Panc1 (cell line): Measurements from ENCODE around the gene CDRT15L2.
"Not testable (repeated sequence)": the region's sequence is repeated elsewhere in the genome, so short reads cannot be mapped to it uniquely, and the experiment has no call there.

Experiments used
- CTCF ChIP-seq: fragments of 450-650 bp; IDR thresholded peaks from 2 replicates; pipeline ENCODE4 v1.5.1; 2017; ENCODE audit warnings: mild to moderate bottlenecking
- POLR2AphosphoS5 ChIP-seq: IDR thresholded peaks from 2 replicates; pipeline ENCODE4 v1.6.1; 2012; ENCODE audit warnings: mild to moderate bottlenecking, low read depth, low read length, moderate library complexity
- REST ChIP-seq, 2 experiments: IDR thresholded peaks; 2 replicates each; pipeline ENCODE4 v1.6.1; 2011 to 2012; ENCODE audit warnings: low read depth in 2 of 2, control low read depth in 1 of 2, low read length in 1 of 2, mild to moderate bottlenecking in 1 of 2, moderate library complexity in 1 of 2; ENCODE audit not compliant: insufficient read depth in 1 of 2
- SIN3A ChIP-seq: IDR thresholded peaks from 2 replicates; pipeline ENCODE4 v1.6.1; 2012; ENCODE audit warnings: low read depth, mild to moderate bottlenecking, low read length, moderate library complexity, borderline replicate concordance; ENCODE audit not compliant: insufficient read depth
- TCF7L2 ChIP-seq: IDR thresholded peaks from 2 replicates; pipeline ENCODE4 v1.6.1; 2011; ENCODE audit warnings: mild to moderate bottlenecking, low read depth, low read length, inconsistent platforms

DNA sequence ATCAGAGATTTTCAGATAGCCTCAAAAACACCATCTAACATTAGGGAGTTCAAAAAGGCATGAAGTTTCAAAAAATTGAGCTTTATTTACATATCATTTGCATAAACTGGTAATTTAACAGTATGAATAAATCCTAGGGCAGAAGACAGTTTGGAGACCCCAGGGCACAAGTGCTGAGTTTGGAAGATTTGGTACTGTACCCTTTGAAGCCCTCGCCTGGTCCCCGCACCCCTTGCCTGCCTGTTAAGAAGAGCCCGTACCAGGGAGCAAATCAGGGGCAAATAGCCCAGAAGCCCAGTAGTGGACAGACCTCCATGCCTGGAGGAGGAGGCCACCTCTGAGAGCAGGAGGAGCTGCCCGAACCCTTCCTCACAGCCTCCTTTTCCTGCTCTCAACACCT lies 24.8 kb upstream of the CDRT15L2 start:
- not testable (repeated sequence) for TF ChIP-seq CTCF; POLR2AphosphoS5; REST (IDR thresholded peaks at IDR 0.05; ENCODE audit: insufficient read depth in 1 of 2, low read depth in 2 of 2, low read length in 1 of 2); SIN3A; TCF7L2
